Stimulated activated CD8-positive, alpha-beta memory T cell treated with anti-CD3 and anti-CD28 coated beads, Interleukin-12 subunit alpha, Interleukin-12 subunit beta, amount 100 ng/mL, for 24 hours (primary cell): ENCODE measurements around the gene UPK1A.

Experiments
- DNase-seq: peaks from one replicate; pipeline ENCODE4 v3.0.0-alpha.2; 2020; ENCODE audit errors: extremely low read depth

UPK1A gene

DNA sequence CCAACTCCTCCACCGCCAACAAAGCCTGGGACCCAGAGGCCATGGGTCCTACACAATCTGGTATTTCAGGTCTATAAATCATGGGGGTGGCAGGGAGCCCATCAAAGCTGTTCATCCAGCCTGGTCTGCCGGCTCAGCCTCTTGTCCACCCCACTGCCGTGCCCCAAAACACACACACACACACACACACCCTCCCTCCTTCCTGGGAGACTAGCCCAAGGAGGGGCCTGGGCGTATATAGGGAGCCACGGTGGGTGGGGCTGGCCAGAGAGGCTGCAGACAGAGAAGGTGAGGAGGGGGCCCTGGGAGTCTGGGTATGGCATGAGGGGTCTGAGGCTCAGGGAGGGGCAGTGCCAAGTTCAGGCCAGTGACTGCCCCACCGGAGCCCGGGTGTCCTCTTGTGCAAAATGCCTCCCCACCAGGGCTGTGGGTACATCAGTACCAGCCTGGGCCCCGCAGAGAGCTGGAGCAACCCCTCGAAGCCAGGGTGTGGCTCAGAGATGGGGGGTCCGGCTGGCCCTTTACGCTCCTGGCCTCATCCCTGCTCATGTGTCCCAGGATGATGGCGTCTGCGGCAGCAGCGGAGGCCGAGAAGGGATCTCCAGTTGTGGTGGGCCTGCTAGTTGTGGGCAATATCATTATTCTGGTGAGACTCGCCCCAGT is at the start of gene UPK1A:
TSS of gene UPK1A (plus strand) at position 267 of the 663 bp plus-strand sequence. CDS start at position 563, 296 bp downstream.
- no peak for DNase-seq

DNA sequence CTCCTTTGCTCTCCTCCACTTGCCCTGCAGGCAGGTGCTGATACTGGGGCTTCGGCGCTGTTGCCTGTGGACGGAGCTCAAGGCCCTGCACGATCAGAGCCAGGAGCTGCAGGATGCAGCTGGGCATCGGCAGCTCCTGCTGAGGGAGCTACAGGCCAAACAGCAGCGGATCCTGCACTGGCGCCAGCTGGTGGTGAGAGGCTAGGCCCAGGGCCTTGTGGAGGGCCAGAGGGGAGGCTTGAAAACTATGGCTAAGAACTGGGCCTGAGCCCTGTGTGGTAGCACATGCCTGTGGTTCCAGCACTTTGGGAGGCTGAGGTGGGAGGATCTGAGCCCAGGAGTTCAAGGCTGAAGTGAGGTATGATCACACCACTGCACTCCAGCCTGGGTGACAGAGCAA is 47.5 kb upstream of the UPK1A start:
- no peak for DNase-seq

DNA sequence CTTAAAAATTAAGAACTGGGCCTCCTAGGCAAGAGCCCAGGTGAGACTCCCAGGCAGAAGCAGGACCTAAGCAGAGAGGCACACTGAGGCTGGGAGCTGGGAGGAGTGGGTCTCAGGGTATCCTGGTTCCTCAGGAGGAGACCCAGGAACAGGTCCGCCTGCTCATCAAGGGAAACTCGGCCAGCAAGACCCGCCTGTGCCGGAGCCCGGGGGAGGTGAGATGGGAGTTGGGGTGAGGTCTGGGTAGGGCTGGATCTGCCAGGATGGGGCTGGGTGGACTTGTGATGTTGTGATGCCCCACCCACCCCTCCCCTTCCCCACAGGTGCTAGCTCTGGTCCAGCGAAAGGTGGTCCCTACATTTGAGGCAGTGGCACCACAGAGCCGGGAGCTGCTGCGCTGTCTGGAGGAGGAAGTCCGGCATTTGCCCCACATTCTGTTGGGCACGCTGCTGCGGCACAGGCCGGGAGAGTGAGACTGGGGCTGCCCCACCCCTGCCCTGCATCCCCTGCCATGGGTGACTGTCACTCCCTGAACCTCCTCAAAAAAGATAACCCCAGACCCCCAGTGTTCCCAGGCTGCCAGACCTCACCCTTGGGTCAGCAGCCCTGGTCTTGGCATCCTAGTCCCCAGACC is 46.9 kb upstream of the UPK1A start:
- DNase-seq, result no peak

DNA sequence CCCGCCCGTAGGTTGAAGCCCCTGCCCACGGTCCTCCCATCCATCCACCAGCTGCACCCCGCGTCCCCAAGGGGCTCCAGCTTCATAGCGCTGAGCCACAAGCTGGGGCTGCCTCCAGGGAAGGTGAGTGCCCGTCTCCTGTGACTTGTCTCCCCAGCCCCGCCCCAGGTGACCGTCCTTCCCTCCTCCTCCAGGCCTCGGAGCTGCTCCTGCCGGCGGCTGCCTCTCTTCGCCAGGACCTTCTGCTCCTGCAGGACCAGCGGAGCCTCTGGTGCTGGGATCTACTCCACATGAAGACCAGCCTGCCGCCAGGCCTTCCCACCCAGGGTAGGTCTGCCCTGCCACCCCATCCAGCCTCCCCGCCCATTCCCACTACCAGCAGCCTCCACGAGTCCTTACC is 46.3 kb upstream of the UPK1A start:
- DNase-seq, result no peak

DNA sequence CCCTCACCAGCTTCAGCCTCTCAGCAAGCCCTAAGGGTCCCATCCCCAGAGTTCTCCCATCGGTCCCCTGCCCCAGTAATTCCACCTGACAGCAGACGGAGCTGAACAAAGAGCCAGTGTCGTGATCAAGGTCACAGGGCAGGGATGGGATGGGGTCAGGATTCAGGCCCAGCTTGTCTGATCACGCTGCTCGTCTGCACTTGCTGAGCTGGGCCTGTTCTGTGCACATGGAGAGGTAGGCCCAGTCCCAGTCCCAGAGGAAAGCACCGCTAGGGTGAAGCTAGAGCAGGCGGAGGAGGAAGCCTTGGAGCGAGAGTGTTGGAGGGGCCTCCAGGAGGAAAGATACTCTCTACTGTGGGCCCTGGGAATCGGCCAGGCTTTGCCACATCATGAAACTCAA is 44.6 kb upstream of the UPK1A start:
- no peak for DNase-seq

DNA sequence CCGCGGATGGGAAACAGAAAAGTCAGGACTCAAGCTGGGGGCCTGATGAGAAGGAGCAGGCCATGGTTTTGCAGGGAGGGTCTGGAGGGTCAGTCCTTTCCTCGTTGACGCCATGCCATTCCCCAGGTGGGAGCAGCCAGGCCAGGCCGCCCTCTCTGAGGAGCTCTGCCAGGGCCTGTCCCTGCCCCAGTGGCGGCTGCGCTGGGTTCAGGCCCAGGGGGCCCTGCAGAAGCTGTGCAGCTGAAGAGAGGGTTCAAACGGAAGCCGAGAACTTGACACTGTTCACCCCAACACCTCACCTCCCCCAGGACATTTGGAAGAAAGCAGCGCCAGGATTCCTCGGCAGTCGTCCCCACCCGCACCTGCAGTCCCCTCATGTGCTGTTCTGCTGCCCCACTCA is 43.6 kb upstream of the UPK1A start:
- DNase-seq, result no peak

DNA sequence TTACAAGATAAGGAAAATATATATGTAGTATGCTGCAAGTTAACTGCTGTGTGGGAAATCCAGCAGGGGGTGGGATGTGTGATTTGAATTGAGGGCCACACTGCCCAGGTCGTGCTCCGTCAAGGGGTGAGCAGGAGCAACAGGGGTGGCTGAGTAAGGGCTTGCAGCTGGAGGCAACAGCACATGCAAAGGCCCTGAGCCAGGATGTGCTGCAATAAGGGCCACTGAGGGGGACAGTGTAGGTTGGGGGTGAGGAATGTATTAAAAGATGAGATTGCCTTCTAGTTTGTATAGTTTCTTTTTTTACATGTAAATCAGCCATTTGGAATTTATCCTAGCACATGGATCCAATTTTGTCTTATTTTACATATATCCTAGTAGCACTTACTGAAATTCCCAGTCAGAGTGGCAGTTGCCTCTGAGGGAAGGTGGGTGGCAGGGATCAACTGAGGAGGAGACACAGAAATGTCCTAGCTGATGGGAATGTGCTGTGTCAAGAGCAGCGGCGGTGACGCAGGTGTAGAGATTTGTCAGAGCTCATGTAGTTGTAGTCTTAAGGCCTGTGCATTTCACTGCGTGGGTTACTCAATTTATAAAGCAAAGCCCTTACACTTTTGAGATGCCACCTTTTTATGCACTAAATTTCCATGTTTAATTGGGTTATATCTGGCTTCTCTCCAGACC is 42.8 kb upstream of the UPK1A start:
- DNase-seq, result no peak

DNA sequence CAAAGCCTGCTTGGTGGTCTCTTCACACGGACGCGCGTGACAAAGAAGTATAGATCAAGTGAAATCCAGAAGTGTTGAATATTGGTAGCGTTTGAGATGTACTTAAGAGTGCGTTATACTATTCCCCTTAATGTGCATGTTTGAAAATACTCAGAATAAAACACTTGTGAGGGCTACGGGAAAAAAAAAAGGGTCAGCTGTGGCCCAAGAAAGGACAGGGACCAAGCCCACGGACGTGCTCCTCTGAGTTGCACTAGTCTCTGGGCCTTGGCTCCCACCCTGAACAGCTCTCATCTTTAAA is 38.1 kb upstream of the UPK1A start:
- DNase-seq, result no peak

DNA sequence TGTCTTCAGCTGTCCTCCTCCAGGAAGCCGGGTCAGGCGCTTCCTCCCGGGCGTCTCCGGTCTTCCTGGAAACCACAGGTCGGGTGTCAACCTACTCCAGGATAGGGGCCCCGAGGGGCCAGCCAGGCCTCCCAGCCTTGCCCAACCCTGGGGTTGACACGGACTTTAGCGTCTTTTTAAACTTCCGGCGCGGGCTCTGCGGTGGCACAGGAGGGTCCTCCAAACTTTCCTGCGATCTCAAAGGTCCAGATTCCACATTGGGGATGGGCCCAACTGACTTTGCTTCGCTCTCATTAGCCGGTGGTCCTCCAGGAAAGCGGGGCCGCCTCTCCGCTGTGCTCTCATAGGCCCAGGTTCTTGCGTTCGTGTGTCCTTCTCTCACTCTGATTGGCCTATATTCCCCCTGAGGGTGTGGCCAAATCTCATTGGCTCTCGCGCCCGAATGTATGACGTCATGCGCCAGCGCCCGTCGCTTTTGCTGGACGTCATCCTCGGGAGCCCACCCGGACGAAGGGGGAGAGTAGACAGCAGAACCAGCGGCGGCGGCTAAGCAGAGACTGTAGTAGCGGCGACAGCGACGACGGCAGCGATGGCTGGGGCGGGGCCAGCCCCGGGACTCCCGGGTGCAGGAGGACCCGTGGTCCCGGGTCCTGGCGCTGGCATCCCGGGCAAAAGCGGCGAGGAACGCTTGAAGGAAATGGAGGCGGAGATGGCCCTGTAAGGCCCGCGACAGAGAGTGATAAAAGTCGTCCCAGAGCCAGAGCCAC is 37.6 kb upstream of the UPK1A start, which contains the start of gene RBM42:
TSS of gene RBM42 (plus strand) at position 472 of the 767 bp plus-strand sequence. CDS start at position 590, 118 bp downstream.
- DNase-seq, result peak; percentile 93

DNA sequence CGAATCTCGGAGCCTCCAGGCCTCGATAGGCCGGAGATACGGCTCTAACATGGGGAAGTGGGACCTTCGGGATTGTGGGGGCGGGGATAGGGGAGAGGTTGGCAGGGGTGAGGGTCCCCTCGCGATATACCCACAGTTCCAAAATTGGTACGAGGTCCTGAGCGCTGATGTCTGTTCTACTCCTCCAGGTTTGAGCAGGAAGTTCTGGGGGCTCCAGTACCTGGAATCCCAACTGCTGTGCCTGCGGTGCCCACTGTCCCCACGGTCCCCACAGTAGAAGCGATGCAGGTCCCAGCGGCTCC is 37.0 kb upstream of the UPK1A start:
- no peak for DNase-seq

DNA sequence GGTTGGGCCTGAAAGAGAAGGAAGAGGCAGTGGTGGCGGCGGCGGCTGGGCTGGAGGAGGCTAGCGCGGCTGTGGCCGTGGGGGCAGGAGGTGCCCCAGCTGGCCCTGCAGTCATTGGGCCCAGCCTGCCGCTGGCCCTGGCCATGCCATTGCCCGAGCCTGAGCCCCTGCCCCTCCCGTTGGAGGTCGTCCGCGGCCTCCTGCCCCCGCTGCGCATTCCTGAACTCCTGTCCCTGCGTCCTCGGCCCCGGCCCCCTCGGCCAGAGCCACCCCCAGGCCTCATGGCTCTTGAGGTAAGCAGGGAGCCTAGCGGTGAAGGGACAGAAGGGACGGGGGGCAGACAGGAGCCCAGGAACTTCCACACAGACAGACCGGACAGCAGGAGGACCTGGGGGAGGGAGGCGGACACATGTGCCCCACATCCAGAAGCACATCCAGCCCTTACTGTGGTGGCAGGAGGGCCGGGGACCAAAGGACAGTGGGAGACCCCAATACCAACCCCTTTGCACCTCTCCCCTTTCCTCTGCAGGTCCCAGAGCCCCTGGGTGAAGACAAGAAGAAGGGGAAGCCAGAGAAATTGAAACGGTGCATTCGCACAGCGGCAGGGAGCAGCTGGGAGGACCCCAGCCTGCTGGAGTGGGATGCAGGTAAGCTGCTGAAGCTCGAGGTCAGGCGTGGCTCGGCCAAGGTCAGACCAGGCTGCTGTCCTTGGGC is 32.4 kb upstream of the UPK1A start:
- no peak for DNase-seq

DNA sequence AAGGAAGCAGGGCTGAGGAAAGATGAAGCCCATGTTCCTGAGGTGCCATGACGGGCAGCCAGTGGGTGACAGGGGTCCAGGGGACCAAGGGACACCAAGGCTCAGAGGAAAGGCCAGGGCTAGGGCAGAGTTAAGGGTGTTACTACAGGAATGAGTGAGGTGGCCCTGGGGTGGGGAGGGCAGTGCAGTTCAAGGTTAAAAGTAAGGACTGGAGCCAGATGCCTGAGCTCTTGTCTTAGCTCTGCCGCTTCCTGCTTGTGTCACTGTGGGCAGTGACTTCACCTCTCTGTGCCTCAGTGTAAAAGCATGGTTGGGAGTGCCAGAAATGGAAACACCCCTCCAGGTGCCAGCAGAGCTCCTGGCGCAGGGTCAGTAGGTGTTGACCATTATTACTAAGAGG is 29.7 kb upstream of the UPK1A start:
- DNase-seq, result no peak

DNA sequence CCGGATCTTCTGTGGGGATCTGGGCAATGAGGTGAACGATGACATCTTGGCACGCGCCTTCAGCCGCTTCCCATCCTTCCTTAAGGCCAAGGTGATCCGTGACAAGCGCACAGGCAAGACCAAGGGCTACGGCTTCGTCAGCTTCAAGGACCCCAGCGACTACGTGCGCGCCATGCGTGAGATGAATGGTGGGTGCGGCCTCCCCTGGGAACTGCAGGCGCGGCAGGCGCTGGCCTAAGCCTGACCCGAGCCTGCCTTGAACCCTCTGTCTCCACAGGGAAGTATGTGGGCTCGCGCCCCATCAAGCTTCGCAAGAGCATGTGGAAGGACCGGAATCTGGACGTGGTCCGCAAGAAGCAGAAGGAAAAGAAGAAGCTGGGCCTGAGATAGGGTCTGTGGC is 29.2 kb upstream of the UPK1A start:
- no peak for DNase-seq

DNA sequence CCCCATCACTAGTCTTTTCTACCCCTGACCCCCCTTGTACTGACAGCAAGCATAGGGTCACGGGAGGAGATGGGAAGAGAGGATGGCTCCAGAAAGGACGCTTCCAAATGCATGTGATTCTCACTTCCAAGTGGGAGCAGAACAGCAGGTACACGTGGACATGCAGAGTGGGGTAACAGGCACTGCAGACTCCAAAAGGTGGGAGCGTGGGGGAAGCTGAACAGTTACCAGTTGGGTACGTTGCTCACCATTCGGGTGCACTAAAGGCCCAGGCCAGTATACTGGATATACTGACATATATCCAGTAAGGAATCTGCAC is 27.0 kb upstream of the UPK1A start:
- no peak for DNase-seq

DNA sequence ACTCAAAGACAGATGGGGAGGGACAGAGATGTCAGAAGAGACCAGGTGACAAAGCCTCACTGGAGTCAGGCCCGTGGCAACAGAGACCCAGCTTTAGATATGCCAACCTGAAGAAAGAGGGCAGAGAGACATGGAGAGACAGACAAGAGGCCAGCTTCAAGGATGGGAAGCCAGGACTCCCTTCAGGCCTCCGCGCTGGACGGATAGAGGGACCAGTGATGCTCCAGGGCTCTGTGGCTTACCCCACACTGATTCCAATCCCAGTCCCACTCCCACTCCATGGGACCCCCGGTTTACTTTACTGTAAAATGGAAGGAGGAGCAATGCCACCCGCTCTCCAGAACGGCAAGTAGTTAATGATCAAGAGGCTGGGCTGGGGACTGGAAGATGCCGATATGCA is 26.5 kb upstream of the UPK1A start:
- no peak for DNase-seq

DNA sequence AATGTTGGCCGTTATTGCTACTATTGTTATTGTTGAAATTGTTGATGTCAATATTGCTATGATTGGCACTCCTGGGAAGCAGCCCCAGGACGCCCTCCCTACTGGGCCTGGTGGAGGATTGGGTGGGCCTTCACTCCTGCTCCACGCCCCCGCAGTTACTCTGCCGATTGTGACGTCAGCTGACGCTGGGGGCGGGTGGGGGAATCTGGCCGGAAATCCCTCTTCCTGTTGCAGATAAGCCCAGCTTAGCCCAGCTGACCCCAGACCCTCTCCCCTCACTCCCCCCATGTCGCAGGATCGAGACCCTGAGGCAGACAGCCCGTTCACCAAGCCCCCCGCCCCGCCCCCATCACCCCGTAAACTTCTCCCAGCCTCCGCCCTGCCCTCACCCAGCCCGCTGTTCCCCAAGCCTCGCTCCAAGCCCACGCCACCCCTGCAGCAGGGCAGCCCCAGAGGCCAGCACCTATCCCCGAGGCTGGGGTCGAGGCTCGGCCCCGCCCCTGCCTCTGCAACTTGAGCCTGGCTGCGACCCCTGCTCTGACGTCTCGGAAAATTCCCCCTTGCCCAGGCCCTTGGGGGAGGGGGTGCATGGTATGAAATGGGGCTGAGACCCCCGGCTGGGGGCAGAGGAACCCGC is 24.7 kb upstream of the UPK1A start, which contains the start of gene ETV2:
TSS of gene ETV2 (plus strand) at position 231 of the 637 bp plus-strand sequence. CDS start 716 bp downstream, outside the sequence.
- DNase-seq, result no peak

DNA sequence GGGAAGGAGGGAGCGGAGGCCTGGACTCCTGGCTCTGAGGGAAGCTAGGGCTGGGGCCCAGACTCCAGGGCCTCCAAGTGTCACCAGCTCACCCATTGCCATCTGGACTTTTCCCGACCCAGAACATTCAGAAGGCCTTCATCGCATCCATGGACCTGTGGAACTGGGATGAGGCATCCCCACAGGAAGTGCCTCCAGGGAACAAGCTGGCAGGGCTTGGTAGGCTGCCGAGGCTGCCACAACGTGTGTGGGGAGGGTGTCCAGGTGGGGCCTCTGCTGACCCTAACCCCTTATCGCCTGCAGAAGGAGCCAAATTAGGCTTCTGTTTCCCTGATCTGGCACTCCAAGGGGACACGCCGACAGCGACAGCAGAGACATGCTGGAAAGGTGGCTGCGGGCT is 24.0 kb upstream of the UPK1A start:
- DNase-seq, result no peak

DNA sequence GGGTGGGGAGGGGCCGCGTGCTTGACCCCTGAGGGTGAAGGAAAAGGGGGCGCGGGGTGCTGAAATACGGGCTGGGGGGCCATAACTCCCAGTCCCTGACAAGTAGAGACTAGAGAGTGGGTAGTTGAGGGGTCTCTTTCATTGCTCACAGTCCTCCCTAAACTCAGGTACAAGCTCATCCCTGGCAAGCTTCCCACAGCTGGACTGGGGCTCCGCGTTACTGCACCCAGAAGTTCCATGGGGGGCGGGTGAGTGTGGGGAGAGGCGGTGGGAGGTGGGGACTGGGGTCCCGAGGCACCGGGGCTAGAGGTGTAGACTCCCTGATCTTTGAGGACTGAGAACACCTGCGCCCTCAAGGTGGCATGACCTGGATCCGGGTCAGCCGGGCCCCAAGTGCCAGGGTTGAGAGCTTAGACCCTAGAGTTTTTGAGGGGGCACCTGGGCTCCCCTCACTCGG is 23.5 kb upstream of the UPK1A start:
- DNase-seq, result no peak

DNA sequence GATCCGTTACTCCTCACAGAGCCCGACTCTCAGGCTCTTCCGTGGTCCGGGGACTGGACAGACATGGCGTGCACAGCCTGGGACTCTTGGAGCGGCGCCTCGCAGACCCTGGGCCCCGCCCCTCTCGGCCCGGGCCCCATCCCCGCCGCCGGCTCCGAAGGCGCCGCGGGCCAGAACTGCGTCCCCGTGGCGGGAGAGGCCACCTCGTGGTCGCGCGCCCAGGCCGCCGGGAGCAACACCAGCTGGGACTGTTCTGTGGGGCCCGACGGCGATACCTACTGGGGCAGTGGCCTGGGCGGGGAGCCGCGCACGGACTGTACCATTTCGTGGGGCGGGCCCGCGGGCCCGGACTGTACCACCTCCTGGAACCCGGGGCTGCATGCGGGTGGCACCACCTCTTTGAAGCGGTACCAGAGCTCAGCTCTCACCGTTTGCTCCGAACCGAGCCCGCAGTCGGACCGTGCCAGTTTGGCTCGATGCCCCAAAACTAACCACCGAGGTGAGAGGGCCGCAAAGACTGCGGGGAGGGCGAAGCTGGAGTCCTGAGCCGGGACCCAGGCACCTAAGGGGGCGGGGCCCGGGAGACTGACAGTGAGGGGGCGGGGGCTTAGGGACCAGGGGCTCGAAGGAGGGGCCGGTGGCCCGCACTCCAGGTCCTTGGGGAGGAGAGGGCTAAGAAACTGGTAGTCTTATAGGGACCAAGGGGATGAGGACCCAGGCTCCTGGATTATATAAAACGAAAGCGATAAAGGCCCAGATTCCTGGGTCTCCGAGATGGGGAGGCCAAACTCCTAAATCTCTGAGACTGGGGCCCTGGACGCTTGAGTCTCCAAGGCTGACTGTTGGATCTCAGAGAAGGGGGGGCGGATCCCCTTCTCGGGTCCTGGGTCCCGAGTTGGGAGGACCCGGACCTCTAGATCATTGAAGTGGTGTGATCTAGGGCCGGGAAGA is 22.8 kb upstream of the UPK1A start:
- no peak for DNase-seq

DNA sequence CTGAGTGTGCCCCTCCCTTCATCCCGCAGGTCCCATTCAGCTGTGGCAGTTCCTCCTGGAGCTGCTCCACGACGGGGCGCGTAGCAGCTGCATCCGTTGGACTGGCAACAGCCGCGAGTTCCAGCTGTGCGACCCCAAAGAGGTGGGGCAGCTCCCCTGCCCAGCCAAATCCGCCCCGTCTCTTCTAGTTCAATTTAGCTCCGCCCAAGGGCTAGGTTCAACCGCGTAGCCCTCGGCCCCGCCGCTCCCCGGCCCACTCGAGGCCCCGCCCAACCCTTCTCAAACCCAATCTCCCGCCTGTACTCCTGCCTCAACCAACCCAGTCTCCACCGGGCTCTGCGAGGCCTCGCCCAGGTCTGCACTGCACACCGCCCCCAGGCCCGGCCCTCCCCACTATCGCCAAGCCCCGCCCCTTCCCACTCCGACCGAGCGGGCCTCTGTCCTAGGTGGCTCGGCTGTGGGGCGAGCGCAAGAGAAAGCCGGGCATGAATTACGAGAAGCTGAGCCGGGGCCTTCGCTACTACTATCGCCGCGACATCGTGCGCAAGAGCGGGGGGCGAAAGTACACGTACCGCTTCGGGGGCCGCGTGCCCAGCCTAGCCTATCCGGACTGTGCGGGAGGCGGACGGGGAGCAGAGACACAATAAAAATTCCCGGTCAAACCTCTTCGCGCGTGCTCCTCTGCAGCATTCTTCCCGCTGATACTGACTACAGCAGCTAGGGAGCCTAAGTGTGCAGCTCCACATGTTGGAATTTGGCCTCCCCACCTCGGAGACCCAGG is 21.9 kb upstream of the UPK1A start:
- peak; percentile 90 for DNase-seq
